Stimulated activated naive CD8-positive, alpha-beta T cell treated with anti-CD3 and anti-CD28 coated beads, Interleukin-15, amount 100 ng/mL, for 72 hours (primary cell): ENCODE measurements around the gene EIF2S2.

ENCODE experiments used
- ATAC-seq: fragments of 150-1000 bp; cut with Tn5 transposase; 2 replicates; pipeline ENCODE4 v1.10.0; 2021; ENCODE audit warnings: mild to moderate bottlenecking, moderate library complexity
- DNase-seq, 2 donors: peaks; one replicate each; pipeline ENCODE4 v3.0.0; 2021 to 2022
- H3K27ac Mint-ChIP-seq, 2 donors: one replicate each; pipeline ENCODE4 v1.8.0; 2022; ENCODE audit warnings: mild to moderate bottlenecking in 2 of 2, mixed read lengths in 2 of 2, moderate library complexity in 2 of 2
- H3K27me3 Mint-ChIP-seq: one replicate; pipeline ENCODE4 v1.8.0; 2022; ENCODE audit warnings: mixed read lengths
- H3K4me1 Mint-ChIP-seq: one replicate; pipeline ENCODE4 v1.8.0; 2022; ENCODE audit warnings: mild to moderate bottlenecking, mixed read lengths
- H3K4me3 Mint-ChIP-seq, 2 donors: one replicate each; pipeline ENCODE4 v1.8.0; 2022; ENCODE audit warnings: mild to moderate bottlenecking in 2 of 2, mixed read lengths in 2 of 2, moderate library complexity in 1 of 2
- H3K9me3 Mint-ChIP-seq, 2 donors: one replicate each; pipeline ENCODE4 v1.8.0; 2022; ENCODE audit warnings: mixed read lengths in 2 of 2

EIF2S2 gene

GRCh38 chr20:34104059-34104458, 8.0 kb downstream of the EIF2S2 start:
- H3K4me1 Mint-ChIP-seq = peaks cover 90% of the 10 kb centered on the region
- no peaks in the 10 kb centered on the region for H3K9me3 Mint-ChIP-seq
- DNase-seq (no peak), ATAC-seq (no peak)
- H3K27me3 Mint-ChIP-seq = no peaks in the 10 kb centered on the region
- peak overlapping the region; percentile 46 to 61 for H3K27ac Mint-ChIP-seq
- H3K4me3 Mint-ChIP-seq = peak overlapping the region in 1 of 2 donors; percentile 46

- no peaks in the 10 kb centered on the region for H3K9me3 Mint-ChIP-seq
- H3K27me3 Mint-ChIP-seq = no peaks in the 10 kb centered on the region
- peak; percentile 60 for ATAC-seq
- H3K4me1 Mint-ChIP-seq = peaks cover 73% of the 10 kb centered on the region
- no peak for DNase-seq
- peak overlapping the region; percentile 81 to 91 for H3K27ac Mint-ChIP-seq
- no peak overlapping the region for H3K4me3 Mint-ChIP-seq
Measured at GRCh38 chr20:34102342-34102741, 9.7 kb downstream of the EIF2S2 start.

GRCh38 chr20:34100576-34100975, 11.5 kb downstream of the EIF2S2 start:
- ATAC-seq = no peak

GRCh38 chr20:34099675-34100074, 12.4 kb downstream of the EIF2S2 start:
- no peaks in the 10 kb centered on the region for H3K27me3 Mint-ChIP-seq
- peaks cover 47% of the 10 kb centered on the region for H3K4me1 Mint-ChIP-seq
- H3K27ac Mint-ChIP-seq = peak overlapping the region in 1 of 2 donors; percentile 76
- no peak overlapping the region for H3K4me3 Mint-ChIP-seq
- H3K9me3 Mint-ChIP-seq = no peaks in the 10 kb centered on the region
- DNase-seq (no peak), ATAC-seq (no peak)

More at GRCh38 chr20:34100576-34100975, 11.5 kb downstream of the EIF2S2 start:
- no peak for DNase-seq
- Mint-ChIP-seq H3K4me3 (no peak overlapping the region), H3K9me3 (no peaks in the 10 kb centered on the region), H3K27ac (no peak overlapping the region), H3K27me3 (no peaks in the 10 kb centered on the region), H3K4me1 (peaks cover 56% of the 10 kb centered on the region)

- H3K27me3 Mint-ChIP-seq = no peaks in the 10 kb centered on the region
- peaks cover 36% of the 10 kb centered on the region for H3K4me1 Mint-ChIP-seq
- no peaks in the 10 kb centered on the region for H3K9me3 Mint-ChIP-seq
- no peak overlapping the region for H3K27ac Mint-ChIP-seq
- no peak for DNase-seq
- ATAC-seq = no peak
- no peak overlapping the region for H3K4me3 Mint-ChIP-seq
Measured at GRCh38 chr20:34098570-34098969, 13.5 kb downstream of the EIF2S2 start.

- no peaks in the 10 kb centered on the region for H3K27me3 Mint-ChIP-seq
- H3K4me1 Mint-ChIP-seq = peaks cover 31% of the 10 kb centered on the region
- ATAC-seq = no peak
- peak overlapping the region in 1 of 2 donors; percentile 34 for H3K27ac Mint-ChIP-seq
- H3K4me3 Mint-ChIP-seq = no peak overlapping the region
- no peaks in the 10 kb centered on the region for H3K9me3 Mint-ChIP-seq
- no peak for DNase-seq
Measured at GRCh38 chr20:34096699-34097444, 15.2 kb downstream of the EIF2S2 start.

- DNase-seq = no peak
- H3K27me3 Mint-ChIP-seq = no peaks in the 10 kb centered on the region
- H3K27ac Mint-ChIP-seq = peak overlapping the region in 1 of 2 donors; percentile 53
- no peak overlapping the region for H3K4me3 Mint-ChIP-seq
- ATAC-seq = no peak
- H3K9me3 Mint-ChIP-seq = no peaks in the 10 kb centered on the region
- peaks cover 25% of the 10 kb centered on the region for H3K4me1 Mint-ChIP-seq
Measured at GRCh38 chr20:34095825-34096224, 16.2 kb downstream of the EIF2S2 start.

GRCh38 chr20:34093895-34094294, 18.1 kb downstream of the EIF2S2 start:
- no peaks in the 10 kb centered on the region for H3K27me3 Mint-ChIP-seq
- H3K4me1 Mint-ChIP-seq = peaks cover 12% of the 10 kb centered on the region
- DNase-seq (no peak), ATAC-seq (no peak)
- no peak overlapping the region for H3K4me3 Mint-ChIP-seq
- H3K27ac Mint-ChIP-seq = no peak overlapping the region
- no peaks in the 10 kb centered on the region for H3K9me3 Mint-ChIP-seq

GRCh38 chr20:34091637-34092200, 20.3 kb downstream of the EIF2S2 start:
- H3K27me3 Mint-ChIP-seq = no peaks in the 10 kb centered on the region
- ATAC-seq (no peak), DNase-seq (no peak)
- H3K4me3 Mint-ChIP-seq = no peak overlapping the region
- H3K4me1 Mint-ChIP-seq = peaks cover 24% of the 10 kb centered on the region
- peak overlapping the region in 1 of 2 donors; percentile 48 for H3K27ac Mint-ChIP-seq
- no peaks in the 10 kb centered on the region for H3K9me3 Mint-ChIP-seq

GRCh38 chr20:34090645-34091044, 21.4 kb downstream of the EIF2S2 start:
- Mint-ChIP-seq H3K27ac (no peak overlapping the region), H3K27me3 (no peaks in the 10 kb centered on the region)

GRCh38 chr20:34089655-34090345, 22.2 kb downstream of the EIF2S2 start:
- Mint-ChIP-seq H3K9me3 (no peaks in the 10 kb centered on the region), H3K4me3 (no peak overlapping the region), H3K27ac (peak overlapping the region in 1 of 2 donors; percentile 48)

More at GRCh38 chr20:34090645-34091044, 21.4 kb downstream of the EIF2S2 start:
- H3K9me3 Mint-ChIP-seq = no peaks in the 10 kb centered on the region
- peaks cover 24% of the 10 kb centered on the region for H3K4me1 Mint-ChIP-seq
- DNase-seq = no peak
- no peak for ATAC-seq
- H3K4me3 Mint-ChIP-seq = no peak overlapping the region

GRCh38 chr20:34089175-34089479, 22.9 kb downstream of the EIF2S2 start:
- no peak for ATAC-seq
- Mint-ChIP-seq H3K9me3 (no peaks in the 10 kb centered on the region), H3K27ac (peak overlapping the region in 1 of 2 donors; percentile 75), H3K4me1 (peaks cover 24% of the 10 kb centered on the region), H3K27me3 (no peaks in the 10 kb centered on the region), H3K4me3 (no peak overlapping the region)
- no peak for DNase-seq

More at GRCh38 chr20:34089655-34090345, 22.2 kb downstream of the EIF2S2 start:
- Mint-ChIP-seq H3K4me1 (peaks cover 24% of the 10 kb centered on the region), H3K27me3 (no peaks in the 10 kb centered on the region)
- ATAC-seq (no peak), DNase-seq (no peak)

GRCh38 chr20:34088305-34089174, 23.5 kb downstream of the EIF2S2 start:
- Mint-ChIP-seq H3K9me3 (no peaks in the 10 kb centered on the region), H3K27me3 (no peaks in the 10 kb centered on the region), H3K4me1 (peaks cover 24% of the 10 kb centered on the region), H3K4me3 (no peak overlapping the region), H3K27ac (peak overlapping the region; percentile 26 to 75)
- no peak for DNase-seq
- ATAC-seq = no peak

- DNase-seq = no peak
- H3K4me3 Mint-ChIP-seq = no peak overlapping the region
Measured at GRCh38 chr20:34085544-34086040, 26.5 kb downstream of the EIF2S2 start.

GRCh38 chr20:34084227-34084923, 27.7 kb downstream of the EIF2S2 start:
- Mint-ChIP-seq H3K9me3 (no peaks in the 10 kb centered on the region), H3K27me3 (no peaks in the 10 kb centered on the region), H3K4me3 (no peak overlapping the region), H3K27ac (no peak overlapping the region), H3K4me1 (peaks cover 13% of the 10 kb centered on the region)
- DNase-seq = no peak
- no peak for ATAC-seq

More at GRCh38 chr20:34085544-34086040, 26.5 kb downstream of the EIF2S2 start:
- Mint-ChIP-seq H3K27me3 (no peaks in the 10 kb centered on the region), H3K27ac (peak overlapping the region in 1 of 2 donors; percentile 1), H3K9me3 (no peaks in the 10 kb centered on the region), H3K4me1 (peaks cover 13% of the 10 kb centered on the region)
- ATAC-seq = peak; percentile 8
